GM12801 (cell line): ENCODE measurements around the gene CELSR3.

Source experiments
- CTCF ChIP-seq: IDR thresholded peaks from one replicate; pipeline ENCODE4 v1.5.1; 2011; ENCODE audit warnings: control low read depth; ENCODE audit not compliant: insufficient read length; ENCODE audit errors: extremely low read depth

Gene CELSR3

GRCh38 chr3:48647714-48648113 lies 15.0 kb downstream of the CELSR3 start:
- TF ChIP-seq CTCF = no peak

- no peak for TF ChIP-seq CTCF
These were observed 17.6 kb downstream of the CELSR3 start for GRCh38 chr3:48644898-48645760.

- no peak for TF ChIP-seq CTCF
These were observed 20.1 kb downstream of the CELSR3 start for GRCh38 chr3:48642605-48643004.

- TF ChIP-seq CTCF = no peak
These were observed 21.3 kb downstream of the CELSR3 start for GRCh38 chr3:48641396-48641795.

- TF ChIP-seq CTCF = no peak
These were observed 22.6 kb downstream of the CELSR3 start for GRCh38 chr3:48639944-48640606.

- no peak for TF ChIP-seq CTCF
These were observed 25.4 kb downstream of the CELSR3 start for GRCh38 chr3:48637305-48637704.

GRCh38 chr3:48636149-48636655 lies 26.5 kb downstream of the CELSR3 start:
- TF ChIP-seq CTCF = no peak
